Left ventricle myocardium inferior (tissue), 1 donor: ENCODE results near the gene HECA. TPM values are rescaled to one million over a fixed set of nuclear protein-coding genes. Genes with fewer than 3 reads are reported as not detected.

Experiments
- DNase-seq: peaks from one replicate; pipeline ENCODE4 v3.0.0-alpha.2; 2020
- H3K27ac ChIP-seq: fragments of 200-600 bp; replicated peaks from 2 replicates; pipeline ENCODE4 v1.8.0; 2021
- H3K27me3 ChIP-seq: fragments of 200-600 bp; 2 replicates; pipeline ENCODE4 v1.8.0; 2021; ENCODE audit warnings: low read depth
- H3K36me3 ChIP-seq: fragments of 200-600 bp; 2 replicates; pipeline ENCODE4 v1.8.0; 2021
- H3K4me1 ChIP-seq: fragments of 200-600 bp; 2 replicates; pipeline ENCODE4 v1.8.0; 2021
- H3K4me3 ChIP-seq: fragments of 200-600 bp; 2 replicates; pipeline ENCODE4 v1.8.0; 2021; ENCODE audit warnings: mild to moderate bottlenecking, moderate library complexity
- H3K9me3 ChIP-seq: fragments of 200-600 bp; replicated peaks from 2 replicates; pipeline ENCODE4 v1.8.0; 2021
- intact Hi-C: fragments of 100-400 bp; cut with micrococcal nuclease; formaldehyde crosslinking; loops from one replicate; pipeline ENCODE4 v1.11.0; 2022
- total RNA-seq: library from RNA; stranded (reverse); fragmentation: NEBNext Ultra II Directional; extraction: Animal tissue kit (Norgen Biotek cat#: 25700); gene quantifications from one replicate; pipeline ENCODE4 v1.2.1, GENCODE V29; 2021
- TF ChIP-seq, protein P1 (sequence below): fragments of 200-600 bp; IDR thresholded peaks from 2 replicates; pipeline ENCODE4 v1.8.0; 2021; ENCODE audit warnings: antibody characterized with exemption, mild to moderate bottlenecking, borderline replicate concordance
- donor health status: DM: no; HTN: yes; CAD: no; lungs with severe emphysema.

Gene HECA
- total RNA-seq, 1 donor from 2014 or later = 46.0 TPM

DNA sequence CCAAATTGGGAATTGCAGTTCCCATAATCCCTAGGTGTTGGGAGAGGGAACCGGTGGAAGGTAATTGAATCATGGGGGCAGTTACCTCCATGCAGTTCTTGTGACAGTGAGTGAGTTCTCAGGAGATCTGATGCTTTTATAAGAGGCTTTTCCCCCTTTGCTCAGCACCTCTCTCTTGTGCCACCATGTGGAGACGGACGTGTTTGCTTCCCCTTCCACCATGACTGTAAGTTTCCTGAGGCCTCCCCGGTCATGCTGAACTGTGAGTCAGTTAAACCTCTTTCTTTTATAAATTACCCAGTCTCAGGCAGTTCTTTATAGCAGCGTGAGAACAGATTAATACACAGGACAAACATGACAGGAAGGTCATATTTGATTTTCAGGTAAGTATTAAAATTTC, 25.3 kb upstream of the HECA start:
- H3K4me3 ChIP-seq = no peak overlapping the region
- TF ChIP-seq, protein P1, sequence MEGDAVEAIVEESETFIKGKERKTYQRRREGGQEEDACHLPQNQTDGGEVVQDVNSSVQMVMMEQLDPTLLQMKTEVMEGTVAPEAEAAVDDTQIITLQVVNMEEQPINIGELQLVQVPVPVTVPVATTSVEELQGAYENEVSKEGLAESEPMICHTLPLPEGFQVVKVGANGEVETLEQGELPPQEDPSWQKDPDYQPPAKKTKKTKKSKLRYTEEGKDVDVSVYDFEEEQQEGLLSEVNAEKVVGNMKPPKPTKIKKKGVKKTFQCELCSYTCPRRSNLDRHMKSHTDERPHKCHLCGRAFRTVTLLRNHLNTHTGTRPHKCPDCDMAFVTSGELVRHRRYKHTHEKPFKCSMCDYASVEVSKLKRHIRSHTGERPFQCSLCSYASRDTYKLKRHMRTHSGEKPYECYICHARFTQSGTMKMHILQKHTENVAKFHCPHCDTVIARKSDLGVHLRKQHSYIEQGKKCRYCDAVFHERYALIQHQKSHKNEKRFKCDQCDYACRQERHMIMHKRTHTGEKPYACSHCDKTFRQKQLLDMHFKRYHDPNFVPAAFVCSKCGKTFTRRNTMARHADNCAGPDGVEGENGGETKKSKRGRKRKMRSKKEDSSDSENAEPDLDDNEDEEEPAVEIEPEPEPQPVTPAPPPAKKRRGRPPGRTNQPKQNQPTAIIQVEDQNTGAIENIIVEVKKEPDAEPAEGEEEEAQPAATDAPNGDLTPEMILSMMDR = peak; percentile 63
- H3K4me1 ChIP-seq = no peaks in the 10 kb centered on the region
- H3K27me3 ChIP-seq = no peaks in the 10 kb centered on the region
- H3K9me3 ChIP-seq = no peaks in the 10 kb centered on the region
- no peaks in the 10 kb centered on the region for H3K36me3 ChIP-seq
- no peak for DNase-seq
- H3K27ac ChIP-seq = no peak overlapping the region
- intact Hi-C loops = no loop called here

DNA sequence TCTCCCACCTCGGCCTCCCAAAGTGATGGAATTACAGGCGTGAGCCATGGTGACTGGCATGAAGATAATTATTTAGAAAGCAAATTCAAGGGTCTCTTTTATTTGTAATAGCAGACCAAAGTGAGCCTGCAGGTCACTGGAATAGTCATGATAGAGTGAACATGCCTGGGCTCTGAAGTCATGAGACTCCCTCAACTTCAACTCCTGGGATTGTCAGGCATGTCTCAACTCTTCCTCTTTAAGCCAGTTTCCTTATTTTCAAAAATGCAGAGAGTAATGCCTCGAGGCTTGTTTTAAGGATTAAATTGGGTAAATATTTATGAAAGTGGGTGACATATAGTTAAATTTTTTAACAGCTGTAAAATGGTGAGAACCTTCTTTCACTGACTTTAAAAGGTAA, 22.7 kb upstream of the HECA start:
- H3K36me3 ChIP-seq = no peaks in the 10 kb centered on the region
- no peak overlapping the region for H3K27ac ChIP-seq
- no peaks in the 10 kb centered on the region for H3K4me1 ChIP-seq
- no peak overlapping the region for H3K4me3 ChIP-seq
- no peaks in the 10 kb centered on the region for H3K9me3 ChIP-seq
- DNase-seq = no peak
- TF ChIP-seq, protein P1 = no peak
- no peaks in the 10 kb centered on the region for H3K27me3 ChIP-seq
- intact Hi-C loops = no loop called here

DNA sequence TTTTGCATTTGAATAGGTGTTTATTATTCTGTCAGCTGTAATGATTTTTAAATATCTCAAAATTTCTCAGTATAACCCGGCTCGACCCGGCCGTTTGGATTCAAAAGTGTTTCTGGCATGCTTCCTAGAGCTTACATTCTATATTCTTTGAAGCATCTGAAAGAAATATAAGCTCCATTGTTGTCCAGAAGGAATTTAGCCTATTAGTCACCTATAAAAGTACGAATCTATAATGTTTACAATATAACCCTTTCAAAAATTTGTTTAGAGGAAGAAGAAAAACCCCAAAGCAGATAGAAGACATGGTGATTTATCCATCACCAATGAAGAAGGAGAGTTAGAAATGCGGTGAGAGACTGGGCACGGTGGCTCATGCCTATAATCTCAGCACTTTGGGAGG, 22.3 kb upstream of the HECA start:
- H3K27ac ChIP-seq = no peak overlapping the region
- no peak overlapping the region for H3K4me3 ChIP-seq
- TF ChIP-seq, protein P1 = no peak
- no peaks in the 10 kb centered on the region for H3K9me3 ChIP-seq
- H3K36me3 ChIP-seq = no peaks in the 10 kb centered on the region
- no peak for DNase-seq
- intact Hi-C loops = no loop called here
- H3K27me3 ChIP-seq = no peaks in the 10 kb centered on the region
- H3K4me1 ChIP-seq = no peaks in the 10 kb centered on the region

DNA sequence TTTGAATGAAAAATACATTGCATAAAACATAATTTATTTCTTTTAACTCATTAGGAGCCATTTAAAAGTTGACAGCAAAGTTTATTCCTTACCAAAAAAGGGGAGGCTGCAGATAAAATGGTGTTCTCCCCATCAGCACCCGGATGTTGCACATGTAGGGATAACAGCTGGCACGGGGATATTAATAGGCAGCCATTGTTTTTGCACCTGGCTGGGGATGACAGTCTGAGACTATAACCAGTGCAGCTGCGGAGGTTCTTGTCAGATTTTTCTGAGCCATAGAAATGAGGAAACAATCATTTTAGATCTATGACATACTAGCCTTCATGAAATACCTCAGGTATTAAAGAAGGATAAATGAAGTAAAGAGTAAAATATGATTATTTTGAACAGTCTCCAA, 20.1 kb upstream of the HECA start:
- peaks cover 11% of the 10 kb centered on the region for H3K9me3 ChIP-seq
- H3K27ac ChIP-seq = no peak overlapping the region
- DNase-seq = no peak
- H3K36me3 ChIP-seq = no peaks in the 10 kb centered on the region
- no peaks in the 10 kb centered on the region for H3K27me3 ChIP-seq
- H3K4me1 ChIP-seq = no peaks in the 10 kb centered on the region
- TF ChIP-seq, protein P1 = no peak
- no peak overlapping the region for H3K4me3 ChIP-seq
- intact Hi-C loops = no loop called here

DNA sequence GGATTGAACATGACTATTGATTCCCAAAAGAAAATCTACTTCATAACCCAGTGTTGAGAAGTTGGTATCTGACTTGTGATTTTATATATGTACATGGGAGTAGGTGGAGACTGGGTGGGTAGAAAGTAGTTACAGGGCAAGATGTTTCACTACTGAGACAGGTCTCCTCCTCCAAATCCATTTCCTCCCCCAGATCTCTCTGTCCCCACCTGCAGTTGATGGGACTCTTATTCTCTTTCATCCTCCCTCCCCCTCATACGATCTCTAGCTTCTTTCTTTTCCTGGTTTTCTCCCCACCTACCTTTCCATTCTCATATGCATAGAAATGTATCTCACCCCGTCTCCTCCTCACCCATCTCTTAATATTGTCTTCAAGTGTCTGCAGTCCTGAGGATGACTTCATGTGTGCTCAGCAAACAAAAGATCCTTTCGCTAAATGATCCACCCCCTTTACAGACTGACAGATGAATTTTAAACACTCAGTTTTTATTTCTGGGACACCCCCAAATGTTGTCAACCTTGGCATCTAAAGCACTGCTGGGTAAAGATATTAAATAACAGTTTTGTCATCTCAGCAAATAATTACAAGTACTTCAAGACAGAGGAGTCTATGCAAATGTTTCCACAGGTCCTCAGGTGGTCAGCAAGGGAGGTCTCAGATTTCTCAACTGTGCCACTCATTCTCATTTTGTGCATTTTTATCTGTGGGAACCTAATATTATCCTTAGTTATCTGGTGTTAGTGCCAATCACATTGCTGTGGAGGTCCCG, 18.7 kb upstream of the HECA start:
- TF ChIP-seq, protein P1 = no peak
- no peak for DNase-seq
- H3K4me1 ChIP-seq = no peaks in the 10 kb centered on the region
- H3K27ac ChIP-seq = no peak overlapping the region
- H3K36me3 ChIP-seq = no peaks in the 10 kb centered on the region
- no peaks in the 10 kb centered on the region for H3K27me3 ChIP-seq
- intact Hi-C loops = no loop called here
- H3K9me3 ChIP-seq = peaks cover 22% of the 10 kb centered on the region
- H3K4me3 ChIP-seq = no peak overlapping the region
